B cell (primary cell): ENCODE results near the gene WNT16. TPM values are rescaled to one million over a fixed set of nuclear protein-coding genes. Genes with fewer than 3 reads are reported as not detected.

ENCODE experiments used
- ATAC-seq: fragments of 200-7000 bp; cut with Tn5 transposase; one replicate; pipeline ENCODE4 v1.10.0; 2021; ENCODE audit warnings: low read depth, mild to moderate bottlenecking, moderate number of reproducible peaks, moderate library complexity
- CTCF ChIA-PET: fragments of 350-600 bp; sonication (Branson Sonifier 250); formaldehyde crosslinking; loops from one replicate; lab custom pipeline; 2021; ENCODE audit warnings: antibody characterized with exemption, inconsistent platforms; lab: Charles Lee
- POLR2A ChIA-PET: fragments of 350-600 bp; sonication (Branson Sonifier 250); formaldehyde crosslinking; loops from one replicate; lab custom pipeline; 2021; ENCODE audit warnings: antibody characterized with exemption; lab: Charles Lee
- DNase-seq: peaks from one replicate; pipeline ENCODE4 v3.0.0; 2013
- H2AFZ ChIP-seq: 2 replicates; pipeline ENCODE4 v1.6.1; 2012; ENCODE audit warnings: mild to moderate bottlenecking, low read depth, low read length; ENCODE audit not compliant: insufficient read depth, poor library complexity, severe bottlenecking
- H3K27ac ChIP-seq, 2 donors: 1 replicate in 1 of 2; 2 replicates in 1 of 2; pipeline ENCODE4 v1.5.1; 2012 to 2013; ENCODE audit warnings: low read length in 2 of 2, mild to moderate bottlenecking in 2 of 2, moderate library complexity in 1 of 2
- H3K27me3 ChIP-seq, 4 experiments: fragments of 200-600 bp in 1 of 4; sonication (generic) in 1 of 4; replicated peaks in 1 of 4; 1 replicate in 2 of 4; 2 replicates in 2 of 4; pipeline versions ENCODE4 v1.6.1 to v1.7.0; 2013 to 2016; ENCODE audit warnings: low read length in 3 of 4, mild to moderate bottlenecking in 2 of 4, mixed read lengths in 1 of 4, moderate library complexity in 1 of 4; ENCODE audit not compliant: insufficient read depth in 4 of 4, control insufficient read depth in 3 of 4; ENCODE audit errors: control extremely low read depth in 1 of 4
- H3K36me3 ChIP-seq, 2 experiments: replicated peaks in 1 of 2; 1 replicate in 1 of 2; 2 replicates in 1 of 2; pipeline versions ENCODE4 v1.6.1 to v1.7.1; 2013; ENCODE audit warnings: low read length in 1 of 2; ENCODE audit not compliant: insufficient read depth in 2 of 2, control insufficient read depth in 1 of 2; ENCODE audit errors: control extremely low read depth in 1 of 2, extremely low read depth in 1 of 2
- H3K4me1 ChIP-seq, 2 donors: fragments of 200-600 bp in 1 of 2; sonication (generic) in 1 of 2; 1 replicate in 1 of 2; 2 replicates in 1 of 2; pipeline versions ENCODE4 v1.5.1 to v1.6.1; 2013 to 2017; ENCODE audit warnings: low read length in 2 of 2; ENCODE audit not compliant: control insufficient read depth in 2 of 2, insufficient read depth in 2 of 2
- H3K4me2 ChIP-seq: replicated peaks from 2 replicates; pipeline ENCODE3; 2012; ENCODE audit warnings: mild to moderate bottlenecking, low read depth, low read length; ENCODE audit not compliant: poor library complexity, severe bottlenecking
- H3K4me3 ChIP-seq, 5 experiments: fragments of 200-600 bp in 1 of 5; sonication (generic) in 1 of 5; 1 replicate in 3 of 5; 2 replicates in 2 of 5; pipeline versions ENCODE4 v1.5.1 to v1.7.0; 2011 to 2016; ENCODE audit warnings: low read length in 4 of 5, mild to moderate bottlenecking in 4 of 5, low read depth in 2 of 5, control low read depth in 1 of 5, moderate library complexity in 1 of 5; ENCODE audit not compliant: insufficient read depth in 1 of 5; ENCODE audit errors: control extremely low read depth in 1 of 5, extremely low read depth in 1 of 5
- H3K79me2 ChIP-seq: fragments of 200-600 bp; sonication (generic); one replicate; pipeline ENCODE4 v1.6.0; 2016; ENCODE audit warnings: low read length; ENCODE audit not compliant: control insufficient read depth, insufficient read depth
- H3K9ac ChIP-seq: fragments of 200-600 bp; sonication (generic); 2 replicates; pipeline ENCODE4 v1.6.1; 2017; ENCODE audit warnings: mild to moderate bottlenecking, low read length, moderate library complexity
- H3K9me3 ChIP-seq, 3 donors: one replicate each; pipeline versions ENCODE4 v1.6.1 to v1.7.1; 2013; ENCODE audit warnings: low read length in 2 of 3; ENCODE audit not compliant: control insufficient read depth in 2 of 3, insufficient read depth in 1 of 3; ENCODE audit errors: control extremely low read depth in 1 of 3
- H4K20me1 ChIP-seq: 2 replicates; pipeline ENCODE4 v1.6.0; 2012; ENCODE audit warnings: mild to moderate bottlenecking, low read length; ENCODE audit not compliant: insufficient read depth, control insufficient read depth, poor library complexity, severe bottlenecking
- H3K27ac Mint-ChIP-seq: one replicate; pipeline ENCODE4 v1.8.0; 2021; ENCODE audit warnings: mixed read lengths
- H3K27me3 Mint-ChIP-seq: one replicate; pipeline ENCODE4 v1.8.0; 2021; ENCODE audit warnings: mixed read lengths
- H3K4me1 Mint-ChIP-seq: one replicate; pipeline ENCODE4 v1.8.0; 2021; ENCODE audit warnings: mixed read lengths
- H3K4me3 Mint-ChIP-seq: one replicate; pipeline ENCODE4 v1.8.0; 2021; ENCODE audit warnings: mixed read lengths
- H3K9me3 Mint-ChIP-seq: one replicate; pipeline ENCODE4 v1.8.0; 2022; ENCODE audit warnings: mixed read lengths; ENCODE audit not compliant: insufficient read depth
- CTCF ChIP-seq: fragments of 200-600 bp; IDR thresholded peaks from one replicate; pipeline ENCODE4 v1.8.0; 2022; ENCODE audit warnings: antibody characterized with exemption, mild to moderate bottlenecking
- EZH2 ChIP-seq: IDR thresholded peaks from 2 replicates; pipeline ENCODE4 v1.6.1; 2012; ENCODE audit warnings: borderline replicate concordance, low read depth, mild to moderate bottlenecking, moderate library complexity, low read length; ENCODE audit not compliant: insufficient read depth, poor library complexity, severe bottlenecking
- WGBS: methylation state at CpG from one replicate; pipeline ENCODE4 v1.1.5; 2013; ENCODE audit warnings: missing lambda C conversion rate; ENCODE audit not compliant: insufficient coverage; 5-methylcytosine and 5-hydroxymethylcytosine counted together
- intact Hi-C: fragments of 100-400 bp; cut with micrococcal nuclease; formaldehyde crosslinking; loops from one replicate; pipeline ENCODE4 v1.10.0; 2022
- polyA plus RNA-seq: library from polyadenylated mRNA; depleted of rRNA; stranded (reverse); fragments of >200 nt; gene quantifications from 2 replicates; pipeline ENCODE4 v1.2.3, GENCODE V29; 2012
- total RNA-seq, 2 donors: library from RNA; stranded (reverse); fragments of 120-200 nt in 1 of 2; gene quantifications; 1 replicate in 1 of 2; 2 replicates in 1 of 2; pipeline versions ENCODE4 v1.2.3 to v1.2.4, GENCODE V29; 2013 to 2022

The WNT16 gene
- total and polyA plus RNA-seq, 2 donors (not counting 1 experiment from before 2014, with no cell fraction given) = 4.2 to 6.9 TPM

- no peak overlapping the region for H3K27ac Mint-ChIP-seq
- H2AFZ ChIP-seq = no peak overlapping the region
Observed at GRCh38 chr7:121307021-121307574, 21.7 kb upstream of the WNT16 start.

More at GRCh38 chr7:121307021-121307574, 21.7 kb upstream of the WNT16 start:
- intact Hi-C loops = no loop called here
- ChIA-PET POLR2A (no interaction called here), CTCF (interaction anchor here (1.2 kb wide), 1 partner anchor 127 kb away, joined by 3 read pairs; no protein-coding TSS in a partner anchor)
- Histone ChIP-seq H3K79me2 (peaks cover 6% of the 10 kb centered on the region), H3K36me3 (no peaks in the 10 kb centered on the region), H3K4me2 (no peak overlapping the region), H3K4me1 (peaks cover 10 to 14% of the 10 kb centered on the region in 2 donors), H4K20me1 (no peaks in the 10 kb centered on the region), H3K4me3 (no peak overlapping the region), H3K27ac (no peak overlapping the region), H3K9me3 (peaks cover 0 to 3% (median 3%) of the 10 kb centered on the region in 3 donors), H3K27me3 (no peaks in the 10 kb centered on the region), H3K9ac (no peak overlapping the region)
- DNase-seq = no peak
- Mint-ChIP-seq H3K27me3 (no peaks in the 10 kb centered on the region), H3K4me1 (peaks cover 44% of the 10 kb centered on the region), H3K9me3 (peaks cover 2% of the 10 kb centered on the region), H3K4me3 (no peak overlapping the region)
- no peak for ATAC-seq
- no peak for TF ChIP-seq EZH2
- TF ChIP-seq CTCF = no peak
- WGBS = 46% methylated on average over 3 of the region's 4 CpGs
